Measurements from ENCODE around the gene HOXD9. TPM values are rescaled to one million over a fixed set of nuclear protein-coding genes. Genes with fewer than 3 reads are reported as not detected.

The HOXD9 gene
- total RNA-seq, 2 donors from 2014 or later = 0.33 to 1.6 TPM

DNA sequence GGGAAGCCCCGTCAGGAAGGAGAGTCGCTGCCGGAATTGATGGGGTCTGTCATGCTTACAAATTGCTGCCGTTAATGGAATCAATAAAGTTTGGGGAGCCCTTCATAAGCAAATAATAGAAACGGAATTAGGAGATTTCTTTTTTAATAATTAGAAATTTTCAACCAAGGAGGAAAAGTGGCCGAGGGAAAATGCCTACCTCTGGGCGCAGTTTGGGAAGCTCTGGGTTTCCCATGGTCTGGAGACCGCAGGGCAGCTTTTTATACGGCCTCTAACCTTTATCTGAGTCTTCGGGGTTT lies 40.0 kb upstream of the HOXD9 start:
- Histone ChIP-seq H3K4me3 (no peak overlapping the region), H3K36me3 (replicated peaks in 1 of 2; ENCODE audit: insufficient read depth in 1 of 2, low read depth in 2 of 2) (no peaks in the 10 kb centered on the region), H3K27me3 (peaks cover under 1 to 89% of the 10 kb centered on the region in 2 donors), H3K9me3 (peaks cover 0 to 8% (median 0%) of the 10 kb centered on the region in 3 donors), H3K4me1 (peaks cover 34% of the 10 kb centered on the region), H3K27ac (no peak overlapping the region)
- ATAC-seq (no peak), DNase-seq (no peak)
- TF ChIP-seq, protein P1, sequence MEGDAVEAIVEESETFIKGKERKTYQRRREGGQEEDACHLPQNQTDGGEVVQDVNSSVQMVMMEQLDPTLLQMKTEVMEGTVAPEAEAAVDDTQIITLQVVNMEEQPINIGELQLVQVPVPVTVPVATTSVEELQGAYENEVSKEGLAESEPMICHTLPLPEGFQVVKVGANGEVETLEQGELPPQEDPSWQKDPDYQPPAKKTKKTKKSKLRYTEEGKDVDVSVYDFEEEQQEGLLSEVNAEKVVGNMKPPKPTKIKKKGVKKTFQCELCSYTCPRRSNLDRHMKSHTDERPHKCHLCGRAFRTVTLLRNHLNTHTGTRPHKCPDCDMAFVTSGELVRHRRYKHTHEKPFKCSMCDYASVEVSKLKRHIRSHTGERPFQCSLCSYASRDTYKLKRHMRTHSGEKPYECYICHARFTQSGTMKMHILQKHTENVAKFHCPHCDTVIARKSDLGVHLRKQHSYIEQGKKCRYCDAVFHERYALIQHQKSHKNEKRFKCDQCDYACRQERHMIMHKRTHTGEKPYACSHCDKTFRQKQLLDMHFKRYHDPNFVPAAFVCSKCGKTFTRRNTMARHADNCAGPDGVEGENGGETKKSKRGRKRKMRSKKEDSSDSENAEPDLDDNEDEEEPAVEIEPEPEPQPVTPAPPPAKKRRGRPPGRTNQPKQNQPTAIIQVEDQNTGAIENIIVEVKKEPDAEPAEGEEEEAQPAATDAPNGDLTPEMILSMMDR (IDR thresholded peaks at IDR 0.05) = no peak
- TF ChIP-seq POLR2A (IDR thresholded peaks at IDR 0.05) = no peak
- WGBS, 2 donors = 7 to 11% methylated on average over 10 of the region's 10 CpGs
- intact Hi-C loops (cut with DNase I) = loop anchor here (10.0 kb wide), 1 partner anchor 718 kb away; no protein-coding TSS in a partner anchor

DNA sequence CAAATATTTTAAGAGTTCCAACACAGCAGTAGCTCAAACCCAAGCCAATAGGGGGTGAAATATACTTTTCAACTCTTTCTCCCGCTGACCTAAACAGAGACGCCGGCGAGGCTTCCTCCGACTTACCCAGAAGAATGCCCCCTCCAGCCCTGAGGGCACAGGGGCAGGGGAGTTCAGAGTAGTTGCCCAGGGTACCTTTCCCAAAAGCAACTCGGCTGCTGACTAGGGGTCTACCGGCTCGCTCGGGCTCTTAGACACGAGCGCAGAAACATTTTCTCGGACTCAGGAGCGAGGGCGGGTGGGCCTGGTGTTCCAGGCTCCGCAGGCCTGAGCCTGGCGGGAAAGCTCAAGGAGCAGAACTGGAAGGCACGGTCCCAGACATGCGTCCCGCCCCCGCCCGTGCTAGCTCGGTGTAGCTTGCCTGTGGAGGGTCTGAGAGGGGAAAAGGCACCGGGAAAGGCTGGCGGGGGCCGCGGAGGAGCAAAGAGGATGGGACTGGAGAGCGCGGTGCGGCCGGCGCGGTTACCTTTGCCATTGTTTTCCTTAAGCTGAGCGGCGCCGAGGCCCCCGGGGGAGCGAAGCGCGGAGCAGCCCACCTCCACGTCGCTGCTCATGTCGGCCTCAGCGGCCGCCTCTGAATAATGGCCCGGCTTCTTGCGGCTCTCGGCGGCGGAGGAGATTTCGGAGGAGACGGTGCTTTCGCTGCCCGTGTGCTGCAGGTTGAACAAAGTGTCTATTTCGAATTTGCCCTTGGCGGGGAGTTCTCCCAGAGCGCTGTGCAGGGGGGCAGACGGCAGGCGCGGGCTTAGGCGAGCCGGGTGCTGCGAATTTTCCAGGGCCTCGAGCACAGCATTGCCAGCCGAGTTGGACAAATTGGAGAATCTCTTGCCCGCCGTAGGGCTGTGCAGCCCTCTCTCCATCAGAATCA lies 39.4 kb upstream of the HOXD9 start:
- ATAC-seq = no peak
- Histone ChIP-seq H3K4me1 (peaks cover 40% of the 10 kb centered on the region), H3K36me3 (replicated peaks in 1 of 2; ENCODE audit: insufficient read depth in 1 of 2, low read depth in 2 of 2) (no peaks in the 10 kb centered on the region), H3K27ac (no peak overlapping the region), H3K4me3 (no peak overlapping the region), H3K27me3 (peaks cover 6 to 92% of the 10 kb centered on the region in 2 donors), H3K9me3 (peaks cover 0 to 8% (median 0%) of the 10 kb centered on the region in 3 donors)
- intact Hi-C loops (cut with DNase I) = loop anchor here (10.0 kb wide), 1 partner anchor 718 kb away; no protein-coding TSS in a partner anchor
- no peak for DNase-seq
- 3 to 9% methylated on average over 33 to 66 of the region's 66 CpGs for WGBS, 2 donors
- TF ChIP-seq POLR2A (IDR thresholded peaks at IDR 0.05) = no peak
- TF ChIP-seq, protein P1 (IDR thresholded peaks at IDR 0.05) = no peak

DNA sequence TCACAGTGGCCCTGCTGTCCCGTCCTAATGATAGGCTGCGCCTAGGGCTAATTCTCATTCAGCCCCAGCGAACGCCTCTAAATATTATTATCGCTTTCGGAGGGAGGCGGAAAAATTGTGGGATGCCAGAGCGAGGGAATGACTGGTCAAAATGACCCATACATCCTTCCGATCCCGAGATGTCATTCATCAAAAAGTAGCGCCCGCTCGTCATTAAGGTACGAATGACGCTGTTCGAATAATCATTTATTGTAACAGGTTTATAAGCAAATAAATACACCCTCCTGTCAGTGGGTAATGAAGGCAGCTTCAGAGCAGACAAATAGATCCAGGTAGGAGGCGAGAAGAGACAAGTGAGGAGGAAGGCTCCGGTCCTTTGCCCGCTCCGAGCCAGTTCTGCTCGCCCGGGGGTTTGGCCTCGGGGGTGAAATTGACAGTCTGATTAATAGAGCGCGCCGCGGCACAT lies 38.7 kb upstream of the HOXD9 start, which contains the start of gene EVX2:
Gene EVX2, minus strand, starts transcription at position 167 of the 466 bp plus-strand sequence. CDS start 186 bp downstream, outside the sequence.
- intact Hi-C loops (cut with DNase I) = loop anchor here (10.0 kb wide), 1 partner anchor 719 kb away; no protein-coding TSS in a partner anchor
- peaks cover 6 to 89% of the 10 kb centered on the region in 2 donors for H3K27me3 ChIP-seq
- WGBS, 2 donors = 9 to 16% methylated on average over 27 of the region's 27 CpGs
- peaks cover 44% of the 10 kb centered on the region for H3K4me1 ChIP-seq
- H3K27ac ChIP-seq = no peak within 1 kb of the TSS
- no peak for ATAC-seq
- no peak within 1 kb of the TSS for H3K4me3 ChIP-seq
- peaks cover 0 to 8% (median 0%) of the 10 kb centered on the region in 3 donors for H3K9me3 ChIP-seq
- no peaks in the 10 kb centered on the region for H3K36me3 ChIP-seq (replicated peaks in 1 of 2; ENCODE audit: insufficient read depth in 1 of 2, low read depth in 2 of 2)
- no peak for DNase-seq
- TF ChIP-seq POLR2A (IDR thresholded peaks at IDR 0.05) = no peak
- TF ChIP-seq, protein P1 (IDR thresholded peaks at IDR 0.05) = no peak

DNA sequence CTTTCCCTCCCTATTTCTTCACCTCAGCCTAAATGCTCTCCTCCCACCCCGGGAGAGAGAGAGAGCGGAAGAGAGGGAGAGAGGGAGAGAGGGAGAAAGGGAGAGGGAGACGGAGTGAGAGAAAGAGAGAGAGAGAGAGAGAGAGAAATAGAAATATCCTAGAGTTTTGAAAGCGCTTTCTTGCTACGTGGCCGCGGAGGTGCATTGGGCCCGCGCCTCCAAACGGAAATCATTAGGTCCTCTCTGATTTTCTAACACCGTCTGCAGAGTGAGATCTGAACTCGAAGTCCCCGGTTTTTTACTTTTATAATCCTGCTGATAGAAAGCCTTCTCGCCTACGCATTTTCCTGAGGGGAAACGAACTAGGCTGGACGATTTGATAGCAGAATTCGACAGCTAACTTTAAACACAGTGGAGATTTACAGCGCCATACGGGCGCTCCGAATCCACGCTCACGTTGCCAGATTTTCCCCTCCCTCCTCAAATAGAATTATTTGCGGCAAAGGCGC lies 37.9 kb upstream of the HOXD9 start:
- Histone ChIP-seq H3K4me3 (no peak overlapping the region), H3K27me3 (peaks cover 6 to 88% of the 10 kb centered on the region in 2 donors), H3K9me3 (peaks cover 0 to 8% (median 0%) of the 10 kb centered on the region in 3 donors), H3K36me3 (replicated peaks in 1 of 2; ENCODE audit: insufficient read depth in 1 of 2, low read depth in 2 of 2) (no peaks in the 10 kb centered on the region), H3K4me1 (peaks cover 38% of the 10 kb centered on the region), H3K27ac (no peak overlapping the region)
- intact Hi-C loops (cut with DNase I) = loop anchor here (10.0 kb wide), 1 partner anchor 720 kb away; no protein-coding TSS in a partner anchor
- WGBS, 2 donors = 4 to 10% methylated on average over 26 of the region's 26 CpGs
- no peak for ATAC-seq
- DNase-seq = no peak
- no peak for TF ChIP-seq POLR2A (IDR thresholded peaks at IDR 0.05)
- TF ChIP-seq, protein P1 (IDR thresholded peaks at IDR 0.05) = no peak

All from body of pancreas (tissue), 4 donors.